HUES64 (cell line): ENCODE results near the gene AGTR1. TPM values are rescaled to one million over a fixed set of nuclear protein-coding genes. Genes with fewer than 3 reads are reported as not detected.

Experiments
- H3K27ac ChIP-seq: 2 replicates; pipeline ENCODE4 v1.7.0; 2013; ENCODE audit warnings: low read depth, low read length, inconsistent platforms
- H3K27me3 ChIP-seq: 2 replicates; pipeline ENCODE4 v1.6.1; 2013; ENCODE audit warnings: mild to moderate bottlenecking, low read length; ENCODE audit not compliant: insufficient read depth
- H3K36me3 ChIP-seq: 2 replicates; pipeline ENCODE4 v1.6.1; 2013; ENCODE audit warnings: mild to moderate bottlenecking, low read length; ENCODE audit not compliant: insufficient read depth
- H3K4me1 ChIP-seq: 2 replicates; pipeline ENCODE4 v1.6.1; 2013; ENCODE audit warnings: mild to moderate bottlenecking, low read length, moderate library complexity; ENCODE audit not compliant: insufficient read depth
- H3K4me3 ChIP-seq: 2 replicates; pipeline ENCODE4 v1.5.1; 2013; ENCODE audit warnings: mild to moderate bottlenecking, low read length, moderate library complexity
- H3K9ac ChIP-seq: 2 replicates; pipeline ENCODE4 v1.6.1; 2013; ENCODE audit warnings: mild to moderate bottlenecking, low read depth, low read length
- H3K9me3 ChIP-seq: 2 replicates; pipeline ENCODE4 v1.6.1; 2013; ENCODE audit warnings: low read depth, low read length; ENCODE audit not compliant: insufficient read depth
- WGBS: fragments of 150-250, 120-280 bp; methylation state at CpG from one replicate; pipeline ENCODE4 v1.1.7; 2013; ENCODE audit warnings: missing lambda C conversion rate; 5-methylcytosine and 5-hydroxymethylcytosine counted together
- polyA plus RNA-seq, 2 experiments: library from polyadenylated mRNA; stranded (reverse); fragments of 50-300 nt; gene quantifications; one replicate each; pipeline ENCODE4 v1.2.3, GENCODE V29; 2013

AGTR1 gene
- polyA plus RNA-seq (2013, experiment 1 of 2), result 0.15 TPM
- 0.19 TPM for polyA plus RNA-seq (2013, experiment 2 of 2)

DNA sequence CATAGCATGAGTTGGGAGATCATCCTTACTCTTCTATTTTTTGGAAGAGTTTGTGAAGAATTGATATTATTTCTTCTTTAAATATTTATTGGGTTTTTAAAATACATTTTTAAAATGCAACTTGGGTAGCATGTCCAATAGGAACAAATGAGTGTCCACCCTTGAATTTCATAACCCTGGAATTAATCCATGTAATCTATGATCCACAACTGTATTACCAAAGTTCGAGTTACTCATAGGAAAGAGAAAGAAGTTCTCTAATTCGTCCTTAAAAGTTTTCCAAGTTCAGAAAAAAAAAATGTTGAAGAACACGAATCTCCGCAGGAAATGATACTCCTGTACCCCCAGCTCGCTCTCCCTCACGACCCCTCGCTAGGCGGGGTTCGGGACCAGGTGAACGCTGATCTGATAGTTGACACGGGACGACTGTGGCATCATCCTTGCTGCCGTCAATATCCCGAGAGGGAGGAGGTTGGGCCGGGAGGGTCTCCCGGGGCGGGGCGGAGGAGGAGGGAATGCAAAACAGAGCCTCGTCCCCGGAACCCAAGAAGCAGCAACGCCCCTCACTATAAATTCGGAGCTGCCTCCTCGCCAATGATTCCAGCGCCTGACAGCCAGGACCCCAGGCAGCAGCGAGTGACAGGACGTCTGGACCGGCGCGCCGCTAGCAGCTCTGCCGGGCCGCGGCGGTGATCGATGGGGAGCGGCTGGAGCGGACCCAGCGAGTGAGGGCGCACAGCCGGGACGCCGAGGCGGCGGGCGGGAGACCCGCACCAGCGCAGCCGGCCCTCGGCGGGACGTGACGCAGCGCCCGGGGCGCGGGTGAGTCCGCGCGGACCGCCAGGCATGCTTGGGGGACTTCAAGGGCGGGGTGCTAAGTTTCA is at the start of gene AGTR1:
Gene AGTR1 (plus strand): TSS at position 598 of the 884 bp plus-strand sequence. CDS start 43,133 bp downstream, outside the sequence.
- Histone ChIP-seq H3K4me3 (peak within 1 kb of the TSS; percentile 62), H3K27ac (no peak within 1 kb of the TSS), H3K4me1 (no peaks in the 10 kb centered on the region), H3K27me3 (peaks cover 55% of the 10 kb centered on the region), H3K36me3 (no peaks in the 10 kb centered on the region), H3K9me3 (no peaks in the 10 kb centered on the region), H3K9ac (peak within 1 kb of the TSS; percentile 37; the same call in 1 of the 2 replicates)
- WGBS, result 3% methylated on average over 61 of the region's 61 CpGs

- no peaks in the 10 kb centered on the region for H3K36me3 ChIP-seq
- H3K4me3 ChIP-seq, result no peak overlapping the region
- 95% methylated on average over 3 of the region's 3 CpGs for WGBS
- H3K4me1 ChIP-seq, result no peaks in the 10 kb centered on the region
- H3K9ac ChIP-seq, result no peak overlapping the region
- no peaks in the 10 kb centered on the region for H3K27me3 ChIP-seq
- no peaks in the 10 kb centered on the region for H3K9me3 ChIP-seq
- H3K27ac ChIP-seq, result no peak overlapping the region
These were observed 48.9 kb upstream of the AGTR1 start for GRCh38 chr3:148648685-148649352.

GRCh38 chr3:148651549-148651948 is 46.2 kb upstream of the AGTR1 start:
- Histone ChIP-seq H3K36me3 (no peaks in the 10 kb centered on the region), H3K9ac (no peak overlapping the region), H3K4me1 (no peaks in the 10 kb centered on the region), H3K4me3 (no peak overlapping the region), H3K27ac (no peak overlapping the region), H3K9me3 (no peaks in the 10 kb centered on the region), H3K27me3 (no peaks in the 10 kb centered on the region)
- 95% methylated on average over 6 of the region's 6 CpGs for WGBS

- no peaks in the 10 kb centered on the region for H3K4me1 ChIP-seq
- no peaks in the 10 kb centered on the region for H3K9me3 ChIP-seq
- H3K9ac ChIP-seq, result no peak overlapping the region
- no peaks in the 10 kb centered on the region for H3K36me3 ChIP-seq
- no peak overlapping the region for H3K27ac ChIP-seq
- 87% methylated on average over 3 of the region's 4 CpGs for WGBS
- H3K27me3 ChIP-seq, result no peaks in the 10 kb centered on the region
- no peak overlapping the region for H3K4me3 ChIP-seq
These were observed 43.3 kb upstream of the AGTR1 start for GRCh38 chr3:148654433-148654832.

GRCh38 chr3:148657470-148657869 is 40.2 kb upstream of the AGTR1 start:
- no peaks in the 10 kb centered on the region for H3K4me1 ChIP-seq
- no peaks in the 10 kb centered on the region for H3K9me3 ChIP-seq
- 88% methylated on average over 3 of the region's 4 CpGs for WGBS
- no peaks in the 10 kb centered on the region for H3K36me3 ChIP-seq
- H3K4me3 ChIP-seq, result no peak overlapping the region
- no peak overlapping the region for H3K9ac ChIP-seq
- no peak overlapping the region for H3K27ac ChIP-seq
- no peaks in the 10 kb centered on the region for H3K27me3 ChIP-seq

DNA sequence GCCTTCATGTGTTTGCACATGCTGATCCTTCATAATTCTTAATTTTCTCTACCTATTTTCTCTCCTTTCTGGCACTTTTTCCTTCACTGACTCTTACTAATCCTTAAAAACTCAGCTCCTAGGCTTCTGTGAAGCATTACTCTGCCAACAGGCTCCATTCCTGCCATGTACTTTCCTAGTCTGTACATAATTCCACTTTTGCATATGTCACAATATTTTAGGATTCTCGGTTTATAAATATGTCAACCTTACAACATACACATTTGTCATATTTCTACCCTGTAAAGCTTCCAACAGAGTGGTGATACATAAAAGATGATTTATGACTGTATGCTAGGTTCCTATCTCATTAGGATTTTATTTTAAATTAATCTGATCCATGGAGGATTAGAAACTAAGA is 38.2 kb upstream of the AGTR1 start:
- H3K27ac ChIP-seq, result no peak overlapping the region
- no peaks in the 10 kb centered on the region for H3K9me3 ChIP-seq
- 82% methylated on average over 1 of the region's 1 CpG for WGBS
- H3K36me3 ChIP-seq, result no peaks in the 10 kb centered on the region
- no peak overlapping the region for H3K4me3 ChIP-seq
- H3K4me1 ChIP-seq, result no peaks in the 10 kb centered on the region
- H3K27me3 ChIP-seq, result no peaks in the 10 kb centered on the region
- H3K9ac ChIP-seq, result no peak overlapping the region

DNA sequence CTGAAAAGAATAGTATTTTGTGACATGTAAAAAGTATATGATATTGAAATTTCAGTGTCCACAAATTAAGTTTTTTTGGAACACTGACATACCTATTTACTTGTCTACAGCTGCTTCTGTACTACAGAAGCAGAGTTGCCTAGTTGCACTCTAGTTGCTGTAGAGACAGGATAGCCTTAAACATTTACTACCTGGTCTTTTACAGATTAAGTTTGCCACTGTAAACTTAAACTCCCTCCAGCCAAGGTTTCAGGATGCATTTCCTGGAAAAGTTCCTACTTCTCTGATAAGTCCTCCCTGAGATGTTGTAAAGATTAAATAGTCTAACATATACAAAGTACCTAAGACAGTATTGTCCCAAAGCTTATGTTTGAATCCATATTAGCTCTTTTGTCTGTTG is 17.4 kb upstream of the AGTR1 start:
- Histone ChIP-seq H3K9ac (no peak overlapping the region), H3K9me3 (no peaks in the 10 kb centered on the region), H3K4me1 (no peaks in the 10 kb centered on the region), H3K4me3 (no peak overlapping the region), H3K27ac (no peak overlapping the region), H3K27me3 (no peaks in the 10 kb centered on the region), H3K36me3 (no peaks in the 10 kb centered on the region)

GRCh38 chr3:148681080-148681479 is 16.6 kb upstream of the AGTR1 start:
- no peak overlapping the region for H3K9ac ChIP-seq
- H3K36me3 ChIP-seq, result no peaks in the 10 kb centered on the region
- no peaks in the 10 kb centered on the region for H3K27me3 ChIP-seq
- no peaks in the 10 kb centered on the region for H3K4me1 ChIP-seq
- H3K9me3 ChIP-seq, result no peaks in the 10 kb centered on the region
- H3K27ac ChIP-seq, result no peak overlapping the region
- 92% methylated on average over 1 of the region's 1 CpG for WGBS
- no peak overlapping the region for H3K4me3 ChIP-seq

GRCh38 chr3:148682997-148683396 is 14.7 kb upstream of the AGTR1 start:
- Histone ChIP-seq H3K36me3 (no peaks in the 10 kb centered on the region), H3K4me3 (no peak overlapping the region), H3K9me3 (no peaks in the 10 kb centered on the region), H3K27me3 (no peaks in the 10 kb centered on the region), H3K27ac (no peak overlapping the region), H3K9ac (no peak overlapping the region), H3K4me1 (no peaks in the 10 kb centered on the region)
- WGBS, result 92% methylated on average over 3 of the region's 3 CpGs

DNA sequence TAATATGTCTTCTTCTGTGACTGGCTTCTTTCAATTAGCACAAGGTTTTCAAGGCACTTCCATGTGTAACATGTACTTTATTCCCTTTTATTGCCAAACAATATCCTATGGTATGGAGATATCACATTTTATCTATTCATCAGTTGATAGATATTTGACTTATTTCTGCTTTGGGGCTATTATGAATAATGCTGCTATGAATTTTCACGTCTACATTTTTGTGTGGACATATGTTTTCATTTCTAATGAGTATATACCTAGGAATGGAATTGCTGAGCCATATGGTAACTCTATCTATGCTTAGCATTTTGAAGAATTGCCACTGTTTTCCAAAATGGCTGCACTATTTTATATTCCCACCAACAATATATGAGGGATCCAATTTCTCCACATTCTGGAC is 3.6 kb upstream of the AGTR1 start:
- no peaks in the 10 kb centered on the region for H3K4me1 ChIP-seq
- H3K4me3 ChIP-seq, result no peak overlapping the region
- no peaks in the 10 kb centered on the region for H3K9me3 ChIP-seq
- no peaks in the 10 kb centered on the region for H3K36me3 ChIP-seq
- H3K27me3 ChIP-seq, result peaks cover 40% of the 10 kb centered on the region
- no peak overlapping the region for H3K27ac ChIP-seq
- no peak overlapping the region for H3K9ac ChIP-seq
- 50% methylated on average over 1 of the region's 1 CpG for whole genome bisulfite sequencing

DNA sequence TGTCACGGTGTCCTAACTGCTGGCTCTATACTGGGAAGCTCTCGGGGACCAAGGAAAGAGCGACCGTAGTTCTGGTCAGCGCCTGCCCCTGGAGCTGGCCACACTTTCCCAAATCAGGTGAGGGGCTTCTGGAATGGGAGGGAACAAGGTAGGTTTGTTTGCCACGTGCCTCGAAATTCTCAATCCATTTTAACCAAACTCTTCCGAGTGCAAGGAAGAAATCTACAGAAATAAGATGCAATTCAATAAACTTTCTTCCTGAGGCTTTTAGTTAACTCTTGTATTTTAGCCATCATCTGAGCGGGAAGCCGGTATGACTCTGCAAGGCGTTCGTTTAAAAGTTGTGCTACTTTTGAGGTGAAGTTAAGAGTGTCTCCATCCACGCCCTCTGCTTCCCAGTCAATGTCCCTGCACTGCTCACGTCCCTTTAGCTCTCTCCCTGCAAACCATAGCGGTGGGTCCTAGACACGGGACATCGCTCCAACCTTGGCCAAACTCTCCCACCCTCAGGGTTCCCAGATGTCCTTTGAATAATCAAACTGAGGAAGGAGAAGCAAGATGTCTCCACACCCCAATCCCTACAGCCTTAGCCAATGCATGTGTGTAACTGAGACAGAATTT is 597 bp downstream of the AGTR1 start:
- Histone ChIP-seq H3K9ac (no peak overlapping the region), H3K4me3 (peak overlapping the region; percentile 62)
- WGBS, result 53% methylated on average over 17 of the region's 17 CpGs

More for the DNA sequence above, 597 bp downstream of the AGTR1 start:
- H3K9me3 ChIP-seq, result no peaks in the 10 kb centered on the region
- peaks cover 55% of the 10 kb centered on the region for H3K27me3 ChIP-seq
- no peak overlapping the region for H3K27ac ChIP-seq
- no peaks in the 10 kb centered on the region for H3K36me3 ChIP-seq
- no peaks in the 10 kb centered on the region for H3K4me1 ChIP-seq
